Dermis blood vessel endothelial cell (primary cell): ENCODE results near the gene ATP6V1G3. TPM values are rescaled to one million over a fixed set of nuclear protein-coding genes. Genes with fewer than 3 reads are reported as not detected.
A peak's percentile ranks its signal among the peaks of the same experiment; 100 is the strongest.
"Not testable (repeated sequence)": the region's sequence is repeated elsewhere in the genome, so short reads cannot be mapped to it uniquely, and the experiment has no call there.

ENCODE experiments used
- DNase-seq: peaks from one replicate; pipeline ENCODE4 v3.0.0; 2010
- total RNA-seq: library from RNA; depleted of rRNA; stranded (reverse); fragments of >200 nt; gene quantifications from 2 replicates; pipeline ENCODE4 v1.2.3, GENCODE V29; 2014

Gene ATP6V1G3, protein sequence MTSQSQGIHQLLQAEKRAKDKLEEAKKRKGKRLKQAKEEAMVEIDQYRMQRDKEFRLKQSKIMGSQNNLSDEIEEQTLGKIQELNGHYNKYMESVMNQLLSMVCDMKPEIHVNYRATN
- total RNA-seq: 0.47 and 1.2 TPM in 2 replicates

DNA sequence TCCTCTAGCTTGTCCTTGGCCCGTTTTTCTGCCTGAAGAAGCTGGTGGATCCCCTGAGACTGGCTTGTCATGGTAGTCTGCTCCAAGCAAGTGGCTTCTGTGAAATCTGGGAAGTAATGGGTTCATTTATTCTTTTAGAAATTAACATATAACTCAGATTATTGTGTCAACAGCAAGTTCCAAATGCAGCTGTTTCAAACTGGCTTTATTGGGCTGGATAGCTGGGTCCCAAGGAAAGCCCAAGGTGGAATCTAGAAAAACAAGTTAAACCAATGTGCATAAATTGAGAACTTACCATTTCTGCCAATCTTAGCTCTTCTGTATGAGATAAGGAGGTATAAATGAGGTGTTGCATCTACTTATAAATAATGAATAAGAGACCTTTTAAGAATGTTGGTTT, at the start of gene ATP6V1G3:
Gene ATP6V1G3 (minus strand): TSS at position 101 of the 400 bp plus-strand sequence. CDS start 30 bp downstream, at position 71.
- no peak for DNase-seq

DNA sequence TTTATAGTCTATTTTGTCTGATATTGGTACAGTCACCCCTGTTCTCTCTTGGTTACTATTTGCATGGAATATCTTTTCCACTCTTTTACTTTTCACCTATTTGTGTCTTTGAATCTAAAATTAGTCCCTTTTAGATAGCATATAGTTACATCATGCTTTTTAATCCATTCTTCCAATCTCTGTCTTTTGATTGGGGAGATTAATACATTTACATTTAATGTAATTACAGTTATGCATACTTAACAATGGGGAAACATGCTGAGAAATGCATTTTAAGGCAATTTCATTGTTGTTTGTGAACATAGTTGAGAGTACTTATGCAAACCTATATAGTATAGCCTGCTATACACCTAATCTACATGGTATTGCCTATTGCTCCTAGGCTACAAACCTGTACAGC, 48.4 kb upstream of the ATP6V1G3 start:
- DNase-seq: no peak

DNA sequence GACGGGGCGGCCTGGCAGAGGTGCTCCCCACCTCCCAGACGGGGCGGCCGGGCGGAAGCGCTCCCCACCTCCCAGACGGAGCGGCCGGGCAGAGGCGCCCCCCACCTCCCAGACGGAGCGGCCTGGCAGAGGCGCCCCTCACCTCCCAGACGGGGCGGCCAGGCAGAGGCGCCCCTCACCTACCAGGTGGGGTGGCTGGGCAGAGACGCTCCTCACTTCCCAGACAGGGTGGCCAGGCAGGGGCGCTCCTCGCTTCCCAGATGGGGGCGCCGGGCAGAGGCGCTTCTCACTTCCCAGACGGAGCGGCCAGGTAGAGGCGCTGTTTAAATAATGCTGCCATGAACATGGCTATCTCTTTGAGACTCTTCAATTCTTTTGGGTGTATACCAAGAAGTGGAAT, 43.7 kb upstream of the ATP6V1G3 start:
- no peak for DNase-seq

DNA sequence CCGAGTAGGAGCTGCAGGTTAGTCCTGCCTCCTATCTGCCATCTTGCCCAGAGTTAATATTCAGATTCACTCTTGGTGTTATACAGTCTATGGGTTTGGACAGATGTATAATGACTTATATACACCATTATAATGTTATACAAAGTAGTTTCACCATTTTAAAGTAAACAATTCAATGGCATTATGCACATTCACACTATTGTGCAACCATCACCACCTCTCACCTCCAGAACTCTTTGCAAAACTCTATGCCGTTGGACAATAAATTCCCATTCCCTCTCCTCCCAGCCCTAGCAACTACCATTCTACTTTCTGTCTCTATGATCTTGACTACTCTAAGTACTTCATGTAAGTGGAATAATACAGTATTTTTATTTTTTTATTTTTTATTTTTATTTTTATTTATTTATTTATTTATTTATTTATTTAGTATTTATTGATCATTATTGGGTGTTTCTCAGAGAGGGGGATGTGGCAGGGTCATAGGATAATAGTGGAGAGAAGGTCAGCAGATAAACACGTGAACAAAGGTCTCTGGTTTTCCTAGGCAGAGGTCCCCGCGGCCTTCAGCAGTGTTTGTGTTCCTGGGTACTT, 42.8 kb upstream of the ATP6V1G3 start:
- not testable (repeated sequence) for DNase-seq

DNA sequence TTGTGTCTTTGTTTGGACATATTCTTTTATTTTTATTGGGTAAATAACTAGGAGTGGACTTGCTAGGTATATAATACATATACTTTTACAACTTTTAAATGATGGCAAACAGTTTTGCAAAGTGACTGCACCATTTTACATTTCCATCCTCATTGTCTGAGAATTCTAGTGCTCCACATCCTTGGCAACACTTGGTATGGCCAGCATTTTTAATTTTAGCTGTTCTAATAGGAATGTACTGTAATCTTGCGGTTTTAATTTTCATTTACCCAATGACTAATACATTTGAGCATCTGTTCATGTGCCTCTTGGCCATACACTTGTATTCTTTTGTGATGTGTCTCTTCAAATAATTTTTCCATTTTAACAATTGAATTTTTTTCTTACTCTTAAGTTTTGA, 37.0 kb upstream of the ATP6V1G3 start:
- DNase-seq: no peak

DNA sequence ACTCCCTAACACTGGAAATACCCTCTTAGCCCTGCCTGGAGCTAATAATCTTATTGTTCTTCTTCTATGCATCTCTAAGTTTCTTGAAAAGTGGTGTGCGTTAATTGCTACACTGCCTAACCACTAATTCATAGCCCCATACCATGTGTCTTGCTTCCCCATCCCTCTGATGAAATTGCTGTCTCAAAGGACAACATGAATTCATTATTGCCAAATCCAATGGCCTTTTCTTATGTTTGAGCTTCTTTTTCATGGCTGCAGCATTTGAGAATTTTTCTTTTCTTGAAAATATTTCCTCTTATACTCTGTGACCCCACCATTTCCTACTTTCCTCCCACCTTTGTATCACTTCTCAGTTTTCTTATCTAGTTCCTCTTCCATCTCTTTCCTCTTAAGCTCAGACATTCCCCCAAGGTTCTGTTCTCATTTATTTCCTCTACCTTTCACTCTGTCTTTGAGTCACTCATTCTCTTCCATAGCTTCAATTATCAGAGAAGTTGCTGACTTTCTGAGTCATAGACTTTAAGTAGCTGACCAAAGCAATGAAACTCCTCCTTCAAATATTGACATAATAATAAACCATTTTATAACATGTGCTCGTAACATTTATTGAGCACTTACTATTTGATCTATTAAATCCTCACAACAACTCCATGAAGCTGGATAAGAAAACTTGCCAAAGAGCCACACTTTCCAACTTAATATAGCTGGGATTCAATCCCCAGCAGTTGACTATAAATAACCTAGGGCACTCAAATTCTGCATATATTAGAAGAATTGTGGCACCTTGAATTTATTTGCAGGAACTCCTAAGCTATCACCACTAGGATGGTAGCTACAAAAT, 35.5 kb upstream of the ATP6V1G3 start:
- DNase-seq: no peak

DNA sequence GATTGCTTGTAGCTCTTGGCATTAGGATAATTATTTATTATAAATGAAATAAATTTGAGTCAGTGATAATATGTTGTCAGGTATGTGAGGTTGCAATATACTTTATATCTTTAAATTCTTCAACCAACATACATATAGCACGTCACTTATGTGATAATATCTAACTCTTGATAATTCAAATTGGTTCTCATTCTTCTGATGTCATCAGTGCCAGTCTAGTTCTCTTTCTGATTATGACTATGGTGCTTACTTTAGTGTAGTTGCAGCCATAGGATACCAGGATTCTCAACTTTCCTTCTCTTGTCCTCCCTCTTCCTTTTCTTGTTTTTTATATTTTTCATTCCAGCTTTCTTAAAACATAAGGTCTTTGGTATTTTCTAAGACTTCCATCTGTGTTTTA, 34.8 kb upstream of the ATP6V1G3 start:
- no peak for DNase-seq

DNA sequence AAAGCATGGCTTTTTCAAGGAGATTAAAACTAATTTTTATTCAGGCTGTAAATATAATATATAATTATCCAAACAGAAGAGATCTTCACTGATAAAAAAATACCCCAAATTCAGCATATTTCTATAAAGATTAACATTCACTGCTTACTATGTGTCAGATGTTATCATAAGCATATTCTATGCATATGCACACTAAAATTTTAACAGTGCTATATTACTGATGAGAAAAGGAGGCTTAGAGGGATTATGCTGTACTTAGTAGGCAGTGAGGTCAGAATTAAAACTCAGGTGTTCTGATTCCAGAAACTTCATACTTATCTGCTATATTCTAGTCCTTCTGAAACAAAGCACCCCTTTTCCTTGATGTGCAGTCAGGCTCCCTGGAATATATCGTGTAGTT, 33.8 kb upstream of the ATP6V1G3 start:
- DNase-seq: no peak

DNA sequence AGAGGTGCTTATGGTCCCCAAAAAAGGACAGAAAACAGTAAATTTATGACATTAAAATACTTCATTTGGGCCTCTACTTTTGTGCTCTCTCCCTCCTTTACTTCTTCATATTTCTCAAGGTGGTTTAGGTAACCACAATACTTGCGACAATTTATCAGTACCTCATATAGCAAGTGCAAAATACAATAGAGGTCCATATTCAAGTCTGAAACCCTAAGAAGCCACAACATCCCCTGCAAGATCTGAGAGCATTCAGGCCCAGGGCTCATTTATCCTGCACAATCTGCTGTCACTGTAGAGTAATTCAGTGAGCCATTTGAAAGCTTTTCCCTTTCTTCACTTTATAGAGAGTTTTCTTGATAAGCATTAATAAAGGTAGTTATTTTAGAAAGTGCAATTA, 24.2 kb upstream of the ATP6V1G3 start:
- DNase-seq: no peak

DNA sequence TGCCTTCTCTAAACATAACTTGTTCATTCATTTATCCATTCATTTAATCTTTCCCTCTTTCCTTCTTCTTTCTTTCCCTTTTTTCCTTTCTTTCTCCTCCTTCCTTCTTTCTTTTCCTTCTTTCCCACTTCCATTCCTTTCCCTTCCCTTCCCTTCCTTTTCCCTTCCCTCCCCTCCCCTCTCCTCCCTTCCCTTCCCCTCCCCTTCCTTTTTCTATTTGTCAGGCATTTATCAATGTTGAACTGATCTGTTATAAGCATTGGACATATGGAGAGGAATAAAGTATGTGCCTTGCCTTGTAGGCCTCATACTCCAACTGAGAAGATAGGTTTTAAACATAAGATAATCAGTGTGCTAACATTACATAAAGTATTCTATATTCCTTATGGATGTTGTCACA, 23.7 kb upstream of the ATP6V1G3 start:
- DNase-seq: no peak

DNA sequence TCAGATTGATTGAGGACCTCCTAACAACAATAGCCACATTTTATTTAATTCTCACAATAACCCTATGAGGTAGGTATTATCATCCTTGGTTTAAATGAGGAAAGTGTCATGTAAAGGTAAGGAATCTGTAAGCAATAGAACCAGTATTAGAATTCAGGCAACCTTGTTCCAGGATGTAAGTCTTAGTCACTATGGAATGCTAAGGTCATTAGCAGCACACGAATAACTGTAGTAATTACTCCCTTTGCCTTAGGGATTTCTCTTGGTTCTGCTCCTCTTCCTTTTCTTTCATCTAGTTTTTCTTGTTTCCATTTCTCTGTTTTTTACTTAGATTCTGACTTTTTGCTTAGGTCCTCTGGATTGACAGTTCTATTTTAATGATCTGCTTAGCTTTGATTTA, 23.1 kb upstream of the ATP6V1G3 start:
- peak; percentile 32 for DNase-seq

DNA sequence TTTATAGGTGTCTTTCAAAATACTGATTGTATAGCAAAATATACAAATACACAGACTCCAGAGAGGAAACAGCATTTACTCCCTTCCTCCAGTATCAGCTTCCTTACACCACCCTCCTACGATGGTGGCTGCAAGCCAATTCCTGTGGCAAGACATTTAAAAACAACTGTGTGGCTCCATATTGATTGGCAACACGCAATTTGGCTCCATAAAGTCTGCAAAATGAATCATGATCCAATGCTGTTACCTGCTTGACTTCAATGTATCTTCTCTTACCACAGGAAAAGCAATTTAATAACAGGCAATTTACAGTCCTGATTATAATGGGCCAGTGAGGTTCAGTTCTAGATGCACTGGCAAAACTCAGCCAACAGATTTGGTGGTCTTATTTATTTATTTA, 19.7 kb upstream of the ATP6V1G3 start:
- DNase-seq: peak; percentile 64

DNA sequence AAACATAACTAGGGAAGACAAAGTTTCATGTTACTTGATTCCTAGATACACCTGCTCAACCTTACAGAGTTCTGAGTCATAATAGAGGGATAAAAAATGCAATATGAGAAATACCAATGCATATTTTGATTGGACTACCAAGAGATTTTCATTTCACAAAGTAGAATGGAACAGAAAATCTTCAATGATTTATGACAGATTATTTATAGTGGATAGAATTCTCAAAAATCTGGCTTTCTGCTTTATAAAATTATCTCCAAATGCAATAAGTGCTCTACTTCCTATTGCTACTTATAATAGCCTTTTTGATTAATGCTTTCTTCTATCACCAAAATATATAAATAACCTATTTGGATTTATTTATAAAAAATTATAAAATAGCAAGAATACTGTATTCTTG, 18.9 kb upstream of the ATP6V1G3 start:
- no peak for DNase-seq

DNA sequence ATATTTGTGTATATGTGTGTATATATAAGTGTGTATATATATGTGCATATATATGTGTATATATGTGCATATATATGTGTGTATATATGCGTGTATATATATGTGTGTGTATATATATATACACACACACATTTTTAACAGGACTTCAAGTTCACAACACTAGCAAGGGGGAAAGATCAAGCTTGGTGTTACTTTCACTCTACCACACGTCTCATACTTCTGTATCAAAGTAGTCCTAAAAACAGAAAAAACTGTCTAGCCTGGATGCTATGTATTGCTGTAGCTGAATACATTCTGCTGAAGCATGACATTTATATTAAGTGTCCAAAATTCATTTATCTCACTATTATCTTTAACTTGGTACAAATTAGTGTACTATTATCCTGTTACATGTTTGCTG, 17.9 kb upstream of the ATP6V1G3 start:
- DNase-seq: no peak

DNA sequence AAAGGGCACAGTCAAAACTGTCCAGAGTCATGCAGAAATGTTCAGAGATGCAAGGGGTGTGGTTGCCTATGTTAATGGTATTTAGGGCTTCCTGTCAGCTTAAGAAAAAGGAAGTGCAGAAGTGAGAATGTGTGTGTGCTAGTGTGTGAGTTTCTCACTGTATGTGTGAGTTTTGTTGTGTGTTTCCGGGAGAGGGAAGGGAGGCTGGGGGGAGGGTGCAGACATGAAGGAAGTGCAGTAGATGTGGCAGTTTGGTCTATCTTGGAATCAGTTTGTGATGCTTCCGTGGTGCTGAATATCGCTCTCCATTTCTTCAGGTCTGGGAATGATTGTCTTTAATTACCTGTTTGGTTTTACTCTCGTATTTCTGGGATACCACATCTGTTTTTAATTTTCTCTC, 16.5 kb upstream of the ATP6V1G3 start:
- peak; percentile 22 for DNase-seq

DNA sequence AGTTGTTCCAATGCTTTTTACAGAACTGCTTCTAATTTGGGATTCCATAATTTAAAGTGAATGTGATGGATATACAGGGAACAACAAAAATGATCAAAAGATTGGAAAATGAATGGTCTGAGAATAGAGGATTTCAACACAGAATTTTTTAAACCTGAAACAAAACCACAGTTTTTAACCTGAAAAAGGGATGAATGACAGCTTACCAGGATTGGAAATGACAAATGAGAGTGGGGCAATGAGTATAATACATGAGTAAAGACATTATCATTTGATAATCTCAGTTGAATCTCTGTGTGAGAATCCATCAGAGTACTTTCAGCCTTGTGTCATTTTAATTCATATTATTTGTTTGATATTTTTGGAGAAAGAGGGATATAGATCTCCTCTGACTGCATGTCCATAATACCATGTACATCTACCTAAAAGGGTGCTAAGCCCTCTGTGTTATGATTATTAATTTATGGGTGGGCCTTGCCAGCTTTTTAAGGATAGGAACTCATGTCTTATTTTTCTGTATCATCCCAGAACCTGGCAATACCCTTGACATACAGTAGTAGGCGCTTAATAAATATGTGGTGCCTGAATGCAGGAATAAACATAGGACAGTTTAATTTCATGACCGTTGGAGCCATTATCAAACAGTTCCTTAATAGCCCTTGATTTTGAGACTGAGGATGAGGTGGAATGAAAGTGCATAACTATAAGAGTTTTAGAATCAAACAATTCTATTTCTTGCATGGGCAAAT, 12.4 kb upstream of the ATP6V1G3 start:
- DNase-seq: no peak

DNA sequence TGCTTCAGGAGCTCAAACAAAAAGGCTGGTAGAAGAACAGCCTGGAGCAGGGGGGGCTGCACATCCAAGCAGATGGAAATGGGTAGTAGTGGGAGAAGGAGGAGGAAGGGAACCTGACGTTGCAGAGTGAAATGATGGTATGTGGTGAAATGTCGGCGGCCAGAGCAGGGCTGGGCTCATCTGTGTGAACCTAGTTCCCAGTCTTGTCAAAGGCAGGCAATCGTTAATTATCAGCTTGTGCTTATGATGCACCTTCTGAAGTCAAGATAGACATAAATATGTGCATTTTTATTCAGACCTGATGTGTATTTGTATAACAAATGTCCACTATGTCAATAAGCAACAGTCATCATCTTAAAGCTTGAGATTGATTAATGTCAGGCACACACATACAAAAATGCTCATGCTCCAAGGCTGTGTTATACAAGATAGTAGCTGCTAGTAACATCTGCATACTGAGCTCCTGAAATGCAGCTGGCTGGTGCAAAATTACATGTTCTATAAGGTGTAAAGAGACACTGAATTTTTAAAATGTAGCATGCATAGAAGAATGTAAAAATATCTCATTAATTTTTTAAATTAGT, 10.6 kb upstream of the ATP6V1G3 start:
- DNase-seq: no peak

DNA sequence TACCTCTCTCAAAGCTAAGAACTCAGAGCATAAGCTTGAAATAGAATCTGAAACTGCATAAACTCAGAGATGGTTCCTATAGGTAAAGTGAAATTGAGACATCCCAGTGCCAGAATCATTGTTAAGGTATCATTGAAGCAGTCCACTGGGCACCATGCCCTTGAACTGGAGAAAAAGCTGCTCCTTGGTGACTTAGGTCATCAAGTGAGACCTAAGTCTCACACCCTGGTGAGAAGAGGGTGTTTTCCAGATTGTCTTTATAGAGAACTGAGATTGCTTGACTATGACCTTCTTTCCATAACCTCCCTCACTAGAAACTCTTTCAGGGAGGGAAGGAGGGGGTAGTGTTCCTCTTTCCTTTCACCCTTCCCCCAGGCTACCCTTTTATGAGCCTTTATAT, 9.4 kb upstream of the ATP6V1G3 start:
- DNase-seq: no peak

DNA sequence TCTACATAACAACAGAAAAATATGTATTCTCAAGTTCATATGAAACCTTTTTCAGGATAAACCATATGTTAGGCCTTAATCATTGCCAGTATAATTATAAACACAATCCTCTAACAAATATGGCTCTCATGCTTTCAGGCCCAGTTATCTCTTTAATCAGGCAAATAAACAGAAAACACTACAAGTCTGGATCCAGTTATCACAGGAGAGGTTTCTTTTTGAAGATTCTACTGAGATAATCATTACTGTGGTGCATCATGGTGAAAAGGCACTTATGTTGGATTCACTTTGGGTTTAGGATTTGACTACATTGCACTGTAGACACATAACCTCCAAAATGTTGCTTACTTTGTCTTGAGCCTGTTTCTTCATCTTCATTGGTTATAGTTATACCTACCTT, 8.4 kb upstream of the ATP6V1G3 start:
- DNase-seq: no peak

DNA sequence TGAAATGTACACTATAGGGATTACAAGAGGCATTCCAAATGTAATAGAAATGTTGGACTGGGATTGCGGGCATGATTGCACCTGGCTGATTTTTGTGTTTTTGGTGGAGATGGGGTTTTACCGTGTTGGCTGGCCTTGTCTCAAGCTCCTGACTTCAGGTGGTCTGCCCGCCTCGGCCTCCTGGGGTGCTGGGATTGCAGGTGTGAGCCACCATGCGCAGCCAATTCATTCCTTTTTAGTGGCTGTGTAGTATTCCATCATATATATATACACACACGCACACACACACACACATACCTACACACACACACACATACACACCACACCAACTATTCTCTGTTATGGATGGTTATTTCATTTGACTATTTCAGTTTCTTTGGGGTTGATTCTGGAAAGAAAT, 4.7 kb upstream of the ATP6V1G3 start:
- DNase-seq: no peak

DNA sequence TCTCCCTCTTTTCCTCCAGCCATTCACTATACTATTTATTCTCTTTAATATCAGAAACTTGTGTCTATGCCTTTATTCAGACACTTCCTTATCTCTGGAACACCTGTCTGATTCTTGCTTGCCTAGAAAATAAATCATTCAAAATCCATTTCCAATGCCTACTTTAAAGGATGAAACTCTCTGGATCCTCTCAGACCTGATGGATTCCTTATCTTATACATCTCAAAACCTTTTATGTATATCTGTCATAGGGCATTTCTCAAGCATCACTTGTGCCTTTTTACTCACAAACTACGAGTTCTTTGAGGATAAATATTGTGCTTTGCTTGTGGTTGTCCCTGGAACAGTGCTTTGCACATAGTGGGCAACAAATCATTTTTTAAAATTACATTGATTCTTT, 3.8 kb upstream of the ATP6V1G3 start:
- no peak for DNase-seq

DNA sequence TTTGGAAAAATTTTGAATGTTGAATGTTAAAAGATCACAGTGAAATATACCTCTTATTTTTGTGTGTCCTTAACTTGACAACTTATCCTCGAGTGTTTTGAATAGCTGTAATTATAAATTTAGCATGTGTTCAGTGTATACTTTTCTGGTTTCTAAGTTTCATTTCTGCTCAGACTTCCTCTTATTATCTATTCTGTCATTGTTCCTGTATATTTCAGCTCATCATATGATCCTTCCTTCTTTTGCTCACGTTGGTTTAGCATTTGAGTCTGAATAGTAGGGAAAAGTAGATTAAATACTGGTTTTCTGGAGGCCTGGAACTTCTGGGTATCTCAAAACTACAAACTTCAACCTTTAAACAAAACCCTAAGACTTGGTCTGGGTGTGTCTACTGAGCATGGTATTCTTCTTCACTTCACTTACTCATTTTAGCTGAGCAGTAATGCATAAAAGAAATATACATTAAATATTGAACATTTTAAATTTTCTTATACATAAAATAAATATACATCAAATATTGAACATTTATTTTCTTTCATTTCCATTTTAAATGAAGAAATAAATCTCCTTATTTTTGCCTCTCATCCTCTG, 3.3 kb upstream of the ATP6V1G3 start:
- no peak for DNase-seq

DNA sequence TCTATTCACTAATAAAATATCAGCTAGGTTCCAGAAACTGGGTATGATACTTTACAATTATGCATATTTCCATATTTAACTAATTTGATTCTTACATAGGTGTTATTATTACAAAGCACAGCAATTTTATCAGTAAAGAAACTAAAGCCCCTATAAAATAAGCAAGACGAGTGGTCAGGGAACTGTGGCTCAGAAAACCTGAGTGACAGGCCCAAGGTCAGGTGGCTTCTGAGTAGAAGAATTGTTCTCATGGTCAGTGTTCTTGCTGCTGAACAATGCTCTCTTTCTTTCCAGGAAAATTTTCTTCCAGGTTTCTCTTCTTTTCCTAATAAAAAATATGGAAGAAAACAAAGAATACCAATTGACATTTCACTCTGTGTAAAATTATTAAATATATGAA, 2.2 kb upstream of the ATP6V1G3 start:
- DNase-seq: no peak
